GM12878 (cell line): ENCODE results near the gene ANKMY2. TPM values are rescaled to one million over a fixed set of nuclear protein-coding genes. Genes with fewer than 3 reads are reported as not detected.

ENCODE experiments used
- BACH1 ChIP-seq: fragments of 450-650 bp; IDR thresholded peaks from 2 replicates; pipeline ENCODE4 v1.6.1; 2017; ENCODE audit warnings: mild to moderate bottlenecking, borderline replicate concordance
- CEBPZ ChIP-seq: fragments of 150-350 bp; IDR thresholded peaks from 2 replicates; pipeline ENCODE4 v1.6.1; 2016; ENCODE audit warnings: low read depth, low read length
- E2F4 ChIP-seq: IDR thresholded peaks from 2 replicates; pipeline ENCODE4 v1.6.1; 2012; ENCODE audit warnings: low read depth, low read length, improper control_type of control experiment
- EZH2 ChIP-seq: IDR thresholded peaks from 2 replicates; pipeline ENCODE4 v1.6.1; 2012; ENCODE audit warnings: low read depth, mild to moderate bottlenecking, control low read depth, inconsistent platforms, low read length, borderline replicate concordance; ENCODE audit not compliant: control insufficient read depth
- FOXM1 ChIP-seq: IDR thresholded peaks from 2 replicates; pipeline ENCODE4 v1.6.1; 2012; ENCODE audit warnings: low read depth, mild to moderate bottlenecking, inconsistent platforms, low read length, moderate library complexity
- MEF2B ChIP-seq: fragments of 450-650 bp; IDR thresholded peaks from 2 replicates; pipeline ENCODE4 v1.6.1; 2018; ENCODE audit warnings: mild to moderate bottlenecking, moderate library complexity; ENCODE audit not compliant: partially characterized antibody, poor library complexity, severe bottlenecking
- MTA2 ChIP-seq: fragments of 450-650 bp; IDR thresholded peaks from 2 replicates; pipeline ENCODE4 v1.6.1; 2016; ENCODE audit warnings: low read depth, mild to moderate bottlenecking, moderate library complexity
- NFYA ChIP-seq: IDR thresholded peaks from 2 replicates; pipeline ENCODE4 v1.6.1; 2011; ENCODE audit warnings: low read depth, mild to moderate bottlenecking, low read length, improper control_type of control experiment, borderline replicate concordance
- NR2C2 ChIP-seq: IDR thresholded peaks from 2 replicates; pipeline ENCODE4 v1.6.1; 2011; ENCODE audit warnings: borderline replicate concordance, low read depth; ENCODE audit not compliant: control insufficient read depth, insufficient read length
- NRF1 ChIP-seq: conservative IDR thresholded peaks from 2 replicates; pipeline ENCODE4 v1.6.1; 2011; ENCODE audit warnings: mild to moderate bottlenecking, low read depth, low read length, improper control_type of control experiment
- PAX8 ChIP-seq: fragments of 450-650 bp; IDR thresholded peaks from 2 replicates; pipeline ENCODE4 v1.6.1; 2017; ENCODE audit warnings: mild to moderate bottlenecking, moderate library complexity
- PML ChIP-seq: IDR thresholded peaks from 2 replicates; pipeline ENCODE4 v1.6.1; 2012; ENCODE audit warnings: low read length, inconsistent platforms
- RBBP5 ChIP-seq: fragments of 200-600 bp; sonication (generic); conservative IDR thresholded peaks from 2 replicates; pipeline ENCODE4 v1.6.1; 2016
- RCOR1 ChIP-seq: conservative IDR thresholded peaks from 2 replicates; pipeline ENCODE4 v1.6.1; 2012; ENCODE audit warnings: low read depth, low read length, improper control_type of control experiment
- SMAD1 ChIP-seq: fragments of 450-650 bp; IDR thresholded peaks from 2 replicates; pipeline ENCODE4 v1.6.1; 2018; ENCODE audit warnings: mild to moderate bottlenecking, low read depth; ENCODE audit not compliant: partially characterized antibody
- STAT3 ChIP-seq: IDR thresholded peaks from 2 replicates; pipeline ENCODE4 v1.6.1; 2011; ENCODE audit warnings: low read depth, low read length, improper control_type of control experiment
- SUPT20H ChIP-seq: IDR thresholded peaks from 2 replicates; pipeline ENCODE4 v1.6.1; 2011; ENCODE audit warnings: low read depth, mild to moderate bottlenecking, low read length, moderate library complexity, borderline replicate concordance; ENCODE audit not compliant: control insufficient read depth
- SUZ12 ChIP-seq: fragments of 200-600 bp; sonication (generic); IDR thresholded peaks from one replicate; pipeline ENCODE4 v1.6.1; 2018; ENCODE audit warnings: antibody characterized with exemption, mild to moderate bottlenecking; ENCODE audit not compliant: unreplicated experiment
- TCF12 ChIP-seq: IDR thresholded peaks from 2 replicates; pipeline ENCODE4 v1.6.1; 2011; ENCODE audit warnings: low read depth, mild to moderate bottlenecking, low read length
- USF1 ChIP-seq: IDR thresholded peaks from 2 replicates; pipeline ENCODE4 v1.6.1; 2011; ENCODE audit warnings: borderline replicate concordance, low read depth, mild to moderate bottlenecking, moderate library complexity, mixed read lengths, low read length; ENCODE audit not compliant: insufficient read depth; ENCODE audit errors: extremely low read length
- USF2 ChIP-seq: IDR thresholded peaks from 2 replicates; pipeline ENCODE4 v1.6.1; 2011; ENCODE audit warnings: low read depth, low read length, improper control_type of control experiment, borderline replicate concordance
- ZBED1 ChIP-seq: IDR thresholded peaks from 2 replicates; pipeline ENCODE4 v1.6.1; 2016; ENCODE audit warnings: borderline replicate concordance
- ZNF207 ChIP-seq: fragments of 450-650 bp; IDR thresholded peaks from 2 replicates; pipeline ENCODE4 v1.6.1; 2014; ENCODE audit warnings: antibody characterized with exemption, mild to moderate bottlenecking, borderline replicate concordance
- ZNF217 ChIP-seq: fragments of 450-650 bp; IDR thresholded peaks from 2 replicates; pipeline ENCODE4 v1.6.1; 2017; ENCODE audit warnings: antibody characterized with exemption, mild to moderate bottlenecking
- ZNF24 ChIP-seq: fragments of 450-650 bp; IDR thresholded peaks from 2 replicates; pipeline ENCODE4 v1.6.1; 2017; ENCODE audit warnings: antibody characterized with exemption, mild to moderate bottlenecking
- ZSCAN29 ChIP-seq: fragments of 450-650 bp; IDR thresholded peaks from 2 replicates; pipeline ENCODE4 v1.6.1; 2017; ENCODE audit warnings: mild to moderate bottlenecking, moderate library complexity
- polyA plus RNA-seq, 11 experiments: library from polyadenylated mRNA; depleted of rRNA in 4 of 11; unstranded in 6 of 11; stranded (reverse) in 5 of 11; fragments of >200 nt; fragmentation: Nextera tagmentation in 4 of 11; fragmentation: Illumina TruSeq in 1 of 11; extraction: Ambion mirVana in 4 of 11; extraction: Trizol in 1 of 11; gene quantifications; 1 replicate in 1 of 11; 2 replicates in 10 of 11; pipeline versions ENCODE4 v1.2.1 to v1.2.3, GENCODE V29; 2011 to 2016; ENCODE audit warnings: inconsistent platforms in 2 of 11, missing spikeins in 2 of 11, low read depth in 1 of 11
- total RNA-seq, 4 experiments: library from RNA; depleted of rRNA in 3 of 4; stranded (reverse); fragments of >200 nt in 3 of 4; fragmentation: Illumina TruSeq in 1 of 4; extraction: Trizol in 1 of 4; gene quantifications; 2 replicates each; pipeline versions ENCODE4 v1.2.1 to v1.2.3, GENCODE V29; 2013 to 2021

ANKMY2 gene
- total and polyA plus RNA-seq, 10 of the 15 experiments (the other 5 are each of a cell fraction or from before 2014, with no cell fraction given) = 0.10 to 0.48 (median 0.29) TPM

- TF ChIP-seq CEBPZ (no peak), ZNF217 (no peak), NFYA (no peak), SMAD1 (no peak), FOXM1 (peak; percentile 44; the same call in 1 of the 2 replicates), NRF1 (no peak), ZBED1 (peak; percentile 31; the same call in 1 of the 2 replicates), MEF2B (peak; percentile 55), BACH1 (no peak), USF2 (no peak), RBBP5 (no peak), SUPT20H (no peak), PAX8 (no peak), ZSCAN29 (no peak), EZH2 (no peak), ZNF24 (no peak), USF1 (no peak), MTA2 (no peak), NR2C2 (no peak), E2F4 (no peak), RCOR1 (no peak), SUZ12 (no peak), PML (peak; percentile 48; the same call in 1 of the 2 replicates), ZNF207 (no peak), TCF12 (no peak), STAT3 (no peak)
Observed at GRCh38 chr7:16619979-16620408, 25.6 kb downstream of the ANKMY2 start (continued).
